GM18502 (cell line): ENCODE results near the gene XIST.
"Not testable (repeated sequence)": the region's sequence is repeated elsewhere in the genome, so short reads cannot be mapped to it uniquely, and the experiment has no call there.

Experiments
- ATAC-seq: cut with Tn5 transposase; IDR thresholded peaks from one replicate; pipeline ENCODE4 v1.9.1; 2021; ENCODE audit warnings: mild to moderate bottlenecking; ENCODE audit not compliant: unreplicated experiment, poor library complexity

Gene XIST

GRCh38 chrX:73852467-73852866, at the start of gene XIST:
TSS of gene XIST (minus strand) at chrX:73852714.
- ATAC-seq: peak; percentile 30

GRCh38 chrX:73898315-73898714, 45.8 kb upstream of the XIST start:
- not testable (repeated sequence) for ATAC-seq

- ATAC-seq: not testable (repeated sequence)
Measured at GRCh38 chrX:73892515-73893090, 40.1 kb upstream of the XIST start.

- not testable (repeated sequence) for ATAC-seq
Measured at GRCh38 chrX:73882260-73882659, 29.7 kb upstream of the XIST start.

GRCh38 chrX:73877687-73878086, 25.2 kb upstream of the XIST start:
- no peak for ATAC-seq

- ATAC-seq: no peak
Measured at GRCh38 chrX:73876911-73877310, 24.4 kb upstream of the XIST start.

GRCh38 chrX:73868916-73869315, 16.4 kb upstream of the XIST start:
- no peak for ATAC-seq

- ATAC-seq: no peak
Measured at GRCh38 chrX:73867144-73867543, 14.6 kb upstream of the XIST start.

- no peak for ATAC-seq
Measured at GRCh38 chrX:73863852-73864251, 11.3 kb upstream of the XIST start.

GRCh38 chrX:73863268-73863667, 10.8 kb upstream of the XIST start:
- ATAC-seq: no peak

- ATAC-seq: no peak
Measured at GRCh38 chrX:73859622-73860021, 7.1 kb upstream of the XIST start.

- ATAC-seq: no peak
Measured at GRCh38 chrX:73855546-73855945, 3.0 kb upstream of the XIST start.

GRCh38 chrX:73852022-73852421, 492 bp downstream of the XIST start:
- ATAC-seq: no peak

- peak; percentile 80 for ATAC-seq
Measured at GRCh38 chrX:73851014-73852009, 1.2 kb downstream of the XIST start.

- ATAC-seq: no peak
Measured at GRCh38 chrX:73850124-73851013, 2.1 kb downstream of the XIST start.

- ATAC-seq: no peak
Measured at GRCh38 chrX:73849073-73849472, 3.4 kb downstream of the XIST start.

- no peak for ATAC-seq
Measured at GRCh38 chrX:73847991-73848390, 4.5 kb downstream of the XIST start.

- ATAC-seq: no peak
Measured at GRCh38 chrX:73847100-73847499, 5.4 kb downstream of the XIST start.

GRCh38 chrX:73842541-73843234, 9.8 kb downstream of the XIST start:
- no peak for ATAC-seq

GRCh38 chrX:73841337-73841736, 11.2 kb downstream of the XIST start:
- no peak for ATAC-seq
